Ishikawa (cell line): ENCODE data around the gene DNAJB12.

ENCODE experiments used
- CEBPB ChIP-seq: IDR thresholded peaks from 2 replicates; pipeline ENCODE4 v1.6.1; 2012
- CREB1 ChIP-seq: IDR thresholded peaks from 2 replicates; pipeline ENCODE4 v1.6.1; 2012; ENCODE audit warnings: low read depth
- EGR1 ChIP-seq: IDR thresholded peaks from 2 replicates; pipeline ENCODE4 v1.6.1; 2012
- EP300 ChIP-seq: IDR thresholded peaks from 2 replicates; pipeline ENCODE4 v1.6.1; 2012; ENCODE audit warnings: borderline replicate concordance
- FOXM1 ChIP-seq: IDR thresholded peaks from 2 replicates; pipeline ENCODE4 v1.6.1; 2012; ENCODE audit warnings: low read depth, borderline replicate concordance
- NFIC ChIP-seq: IDR thresholded peaks from 2 replicates; pipeline ENCODE4 v1.6.1; 2012
- RAD21 ChIP-seq: IDR thresholded peaks from 2 replicates; pipeline ENCODE4 v1.6.1; 2012; ENCODE audit warnings: low read depth
- REST ChIP-seq: IDR thresholded peaks from 2 replicates; pipeline ENCODE4 v1.6.1; 2012; ENCODE audit warnings: low read depth, mild to moderate bottlenecking
- TAF1 ChIP-seq: IDR thresholded peaks from 2 replicates; pipeline ENCODE4 v1.6.1; 2012; ENCODE audit warnings: low read depth, mild to moderate bottlenecking
- TCF12 ChIP-seq: IDR thresholded peaks from 2 replicates; pipeline ENCODE4 v1.6.1; 2012; ENCODE audit warnings: low read depth
- TEAD4 ChIP-seq: IDR thresholded peaks from 2 replicates; pipeline ENCODE4 v1.6.1; 2012
- USF1 ChIP-seq: IDR thresholded peaks from 2 replicates; pipeline ENCODE4 v1.6.1; 2012
- YY1 ChIP-seq: IDR thresholded peaks from 2 replicates; pipeline ENCODE4 v1.6.1; 2012; ENCODE audit warnings: low read depth
- ZBTB7A ChIP-seq: IDR thresholded peaks from 2 replicates; pipeline ENCODE4 v1.6.1; 2012; ENCODE audit warnings: low read depth
- TF ChIP-seq, protein P1 (sequence below): IDR thresholded peaks from 2 replicates; pipeline ENCODE4 v1.6.1; 2012

The DNAJB12 gene

GRCh38 chr10:72316748-72317435 lies 37.8 kb downstream of the DNAJB12 start:
- TF ChIP-seq, protein P1, sequence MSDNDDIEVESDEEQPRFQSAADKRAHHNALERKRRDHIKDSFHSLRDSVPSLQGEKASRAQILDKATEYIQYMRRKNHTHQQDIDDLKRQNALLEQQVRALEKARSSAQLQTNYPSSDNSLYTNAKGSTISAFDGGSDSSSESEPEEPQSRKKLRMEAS: peak; percentile 56
- TF ChIP-seq FOXM1 (no peak), REST (no peak), NFIC (peak; percentile 49)

GRCh38 chr10:72316386-72316700 lies 38.4 kb downstream of the DNAJB12 start:
- TF ChIP-seq REST (no peak), TAF1 (no peak), USF1 (no peak), ZBTB7A (no peak), TCF12 (no peak), RAD21 (no peak), EGR1 (no peak)

DNA sequence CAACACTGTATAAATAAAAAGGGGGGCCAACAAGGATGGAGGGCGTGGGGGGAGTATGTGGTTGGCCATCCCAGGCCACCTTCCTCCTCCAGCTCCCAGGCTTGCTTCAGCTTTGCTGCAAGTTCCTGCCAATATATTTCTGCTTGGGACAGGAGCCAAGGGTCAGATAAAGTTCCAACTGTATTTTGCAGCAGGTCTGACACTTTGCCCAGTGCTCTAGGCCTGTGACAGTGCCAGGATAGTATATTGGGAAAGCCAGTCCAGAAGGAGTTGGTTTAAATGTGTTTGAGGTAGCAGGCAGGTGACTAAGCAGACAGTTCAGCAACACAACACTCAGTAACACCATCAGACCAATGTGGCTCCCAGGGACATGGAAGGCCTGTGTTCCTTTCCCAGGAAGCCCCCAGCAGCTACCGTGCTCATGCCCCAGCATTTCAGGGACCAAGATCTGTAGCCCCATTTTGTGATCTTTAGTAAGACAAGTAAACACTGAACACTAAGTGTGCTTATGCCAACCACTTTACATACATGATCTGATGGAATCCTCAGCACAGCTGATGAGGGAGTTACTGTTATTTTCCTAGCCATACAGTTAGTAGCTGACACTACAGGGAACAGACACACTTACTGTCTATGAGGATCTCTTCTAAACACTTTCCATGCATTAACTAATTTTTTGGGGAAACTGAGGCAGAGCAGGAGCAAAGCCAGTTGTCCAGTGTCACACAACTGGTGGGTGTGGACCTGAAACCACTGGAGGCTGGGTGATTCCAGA lies 38.9 kb downstream of the DNAJB12 start:
- TF ChIP-seq ZBTB7A (no peak), CEBPB (no peak), TCF12 (no peak), NFIC (peak; percentile 78)

- TF ChIP-seq YY1: no peak
- no peak for TF ChIP-seq EP300
- TF ChIP-seq CREB1: no peak
- TF ChIP-seq, protein P1: no peak; the same call in 1 of the 2 replicates
- no peak for TF ChIP-seq TAF1
- TF ChIP-seq FOXM1: no peak
- TF ChIP-seq TEAD4: peak; percentile 38; the same call in 1 of the 2 replicates
- TF ChIP-seq NFIC: peak; percentile 60
- no peak for TF ChIP-seq TCF12
Measured at GRCh38 chr10:72315054-72315453, 39.7 kb downstream of the DNAJB12 start.

GRCh38 chr10:72314263-72314662 lies 40.5 kb downstream of the DNAJB12 start:
- TF ChIP-seq ZBTB7A: no peak
- no peak for TF ChIP-seq CEBPB
- no peak for TF ChIP-seq EP300
- TF ChIP-seq EGR1: no peak
- no peak for TF ChIP-seq FOXM1
- TF ChIP-seq CREB1: no peak
- no peak for TF ChIP-seq TCF12
- TF ChIP-seq RAD21: no peak
- no peak for TF ChIP-seq USF1
- no peak for TF ChIP-seq TEAD4
- no peak for TF ChIP-seq YY1
- no peak for TF ChIP-seq TAF1
- TF ChIP-seq NFIC: no peak
- TF ChIP-seq, protein P1: no peak
- no peak for TF ChIP-seq REST
